Measurements from ENCODE around the gene CDKAL1. TPM values are rescaled to one million over a fixed set of nuclear protein-coding genes. Genes with fewer than 3 reads are reported as not detected.

CDKAL1 gene
- total and polyA plus RNA-seq, 2 donors from 2014 or later, result 4.6 to 20.2 TPM

GRCh38 chr6:20900389-20901160 is 366.3 kb downstream of the CDKAL1 start:
- H3K27ac ChIP-seq (ENCODE audit: low read depth in 2 of 2, low read length in 2 of 2), result no peak overlapping the region
- DNase-seq (no peak), FAIRE-seq (no peak)
- no peaks in the 10 kb centered on the region for H3K4me1 ChIP-seq (ENCODE audit: control insufficient read depth in 2 of 3, insufficient read depth in 2 of 3, low read depth in 1 of 3, low read length in 3 of 3)
- H3K4me3 ChIP-seq (ENCODE audit: low read length in 3 of 3), result no peak overlapping the region
- intact Hi-C loops (cut with DNase I), result no loop called here
- H3K9me3 ChIP-seq (ENCODE audit: control insufficient read depth in 2 of 3, insufficient read depth in 1 of 3, low read length in 3 of 3), result no peaks in the 10 kb centered on the region
- no peak overlapping the region for H3K9ac ChIP-seq (ENCODE audit: low read length in 3 of 3)
- no peaks in the 10 kb centered on the region for H3K36me3 ChIP-seq (ENCODE audit: control insufficient read depth in 2 of 3, insufficient read depth in 3 of 3, low read length in 3 of 3)
- no peak for TF ChIP-seq CTCF (IDR thresholded peaks at IDR 0.05; ENCODE audit: borderline replicate concordance, extremely low read depth, insufficient read depth)
- H3K27me3 ChIP-seq (ENCODE audit: control insufficient read depth, insufficient read depth, low read length), result no peaks in the 10 kb centered on the region

- no peak overlapping the region for H3K27ac ChIP-seq (ENCODE audit: low read depth in 2 of 2, low read length in 2 of 2)
- H3K9ac ChIP-seq (ENCODE audit: low read length in 3 of 3), result no peak overlapping the region
- no peaks in the 10 kb centered on the region for H3K36me3 ChIP-seq (ENCODE audit: control insufficient read depth in 2 of 3, insufficient read depth in 3 of 3, low read length in 3 of 3)
- intact Hi-C loops (cut with DNase I), result no loop called here
- no peaks in the 10 kb centered on the region for H3K27me3 ChIP-seq (ENCODE audit: control insufficient read depth, insufficient read depth, low read length)
- no peak for FAIRE-seq
- no peak for TF ChIP-seq CTCF (IDR thresholded peaks at IDR 0.05; ENCODE audit: borderline replicate concordance, extremely low read depth, insufficient read depth)
- DNase-seq, result no peak
- no peaks in the 10 kb centered on the region for H3K4me1 ChIP-seq (ENCODE audit: control insufficient read depth in 2 of 3, insufficient read depth in 2 of 3, low read depth in 1 of 3, low read length in 3 of 3)
- no peak overlapping the region for H3K4me3 ChIP-seq (ENCODE audit: low read length in 3 of 3)
- H3K9me3 ChIP-seq (ENCODE audit: control insufficient read depth in 2 of 3, insufficient read depth in 1 of 3, low read length in 3 of 3), result no peaks in the 10 kb centered on the region
Observed at GRCh38 chr6:20905377-20905776, 371.1 kb downstream of the CDKAL1 start.

- intact Hi-C loops (cut with DNase I), result no loop called here
- Histone ChIP-seq H3K9ac (ENCODE audit: low read length in 3 of 3) (no peak overlapping the region), H3K27me3 (ENCODE audit: control insufficient read depth, insufficient read depth, low read length) (no peaks in the 10 kb centered on the region), H3K27ac (ENCODE audit: low read depth in 2 of 2, low read length in 2 of 2) (no peak overlapping the region), H3K9me3 (ENCODE audit: control insufficient read depth in 2 of 3, insufficient read depth in 1 of 3, low read length in 3 of 3) (no peaks in the 10 kb centered on the region), H3K36me3 (ENCODE audit: control insufficient read depth in 2 of 3, insufficient read depth in 3 of 3, low read length in 3 of 3) (no peaks in the 10 kb centered on the region), H3K4me3 (ENCODE audit: low read length in 3 of 3) (no peak overlapping the region), H3K4me1 (ENCODE audit: control insufficient read depth in 2 of 3, insufficient read depth in 2 of 3, low read depth in 1 of 3, low read length in 3 of 3) (no peaks in the 10 kb centered on the region)
- FAIRE-seq (no peak), DNase-seq (no peak)
- TF ChIP-seq CTCF (IDR thresholded peaks at IDR 0.05; ENCODE audit: borderline replicate concordance, extremely low read depth, insufficient read depth), result no peak
Observed at GRCh38 chr6:20906945-20907344, 372.7 kb downstream of the CDKAL1 start.

Data from kidney (tissue), 14 donors.